BE2C (cell line): ENCODE results near the gene TPX2.
"Not testable (repeated sequence)": the region's sequence is repeated elsewhere in the genome, so short reads cannot be mapped to it uniquely, and the experiment has no call there.

Experiments
- DNase-seq: peaks from one replicate; pipeline ENCODE4 v3.0.0-alpha.2; 2020
- H3K27me3 ChIP-seq: fragments of 250-450 bp; sonication (Bioruptor Pico); 2 replicates; pipeline ENCODE4 v1.5.1; 2020; ENCODE audit warnings: mild to moderate bottlenecking
- H3K36me3 ChIP-seq: fragments of 250-450 bp; sonication (Bioruptor Pico); 2 replicates; pipeline ENCODE4 v1.5.1; 2020; ENCODE audit warnings: mild to moderate bottlenecking
- H3K4me1 ChIP-seq: fragments of 250-450 bp; sonication (Bioruptor Pico); 2 replicates; pipeline ENCODE4 v1.5.1; 2020
- H3K4me3 ChIP-seq: 2 replicates; pipeline ENCODE4 v1.5.1; 2011; ENCODE audit warnings: low read depth, low read length
- H3K9me3 ChIP-seq: fragments of 250-450 bp; sonication (Bioruptor Pico); 2 replicates; pipeline ENCODE4 v1.5.1; 2020
- CTCF ChIP-seq: IDR thresholded peaks from 2 replicates; pipeline ENCODE4 v1.5.1; 2012; ENCODE audit warnings: mild to moderate bottlenecking, low read depth, low read length

TPX2 gene

GRCh38 chr20:31811796-31812728, 73.0 kb downstream of the TPX2 start:
- DNase-seq: no peak
- Histone ChIP-seq H3K4me3 (no peak overlapping the region), H3K9me3 (no peaks in the 10 kb centered on the region), H3K4me1 (peaks cover 8% of the 10 kb centered on the region), H3K36me3 (peaks cover 3% of the 10 kb centered on the region; the same call in 1 of the 2 replicates), H3K27me3 (no peaks in the 10 kb centered on the region)
- TF ChIP-seq CTCF: no peak

- Histone ChIP-seq H3K27me3 (no peaks in the 10 kb centered on the region), H3K9me3 (no peaks in the 10 kb centered on the region), H3K4me3 (no peak overlapping the region), H3K4me1 (peaks cover 8% of the 10 kb centered on the region), H3K36me3 (0 out of 2 replicates have a peak, but pooled peaks cover 3% of the 10 kb centered on the region)
- no peak for TF ChIP-seq CTCF
- no peak for DNase-seq
Measured at GRCh38 chr20:31813611-31814010, 74.5 kb downstream of the TPX2 start.

DNA sequence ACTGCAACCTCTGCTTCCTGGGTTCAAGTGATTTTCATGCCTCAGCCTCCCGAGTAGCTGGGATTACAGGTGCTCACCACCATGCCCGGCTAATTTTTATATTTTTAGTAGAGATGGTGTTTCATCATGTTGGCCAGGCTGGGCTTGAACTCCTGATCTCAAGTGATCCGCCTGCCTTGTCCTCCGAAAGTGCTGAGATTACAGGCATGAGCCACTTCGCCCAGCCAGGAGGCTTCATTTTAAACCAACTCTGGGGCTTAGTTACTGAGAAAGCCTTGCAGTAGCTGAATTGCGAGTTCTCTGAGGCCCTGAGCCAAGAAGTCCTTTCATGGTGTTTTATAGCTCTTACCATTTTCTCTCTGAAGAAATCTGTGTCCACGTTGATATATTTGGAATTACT, 75.1 kb downstream of the TPX2 start:
- not testable (repeated sequence) for H3K4me3 ChIP-seq, H3K4me1 ChIP-seq, DNase-seq, H3K9me3 ChIP-seq, H3K27me3 ChIP-seq, H3K36me3 ChIP-seq

DNA sequence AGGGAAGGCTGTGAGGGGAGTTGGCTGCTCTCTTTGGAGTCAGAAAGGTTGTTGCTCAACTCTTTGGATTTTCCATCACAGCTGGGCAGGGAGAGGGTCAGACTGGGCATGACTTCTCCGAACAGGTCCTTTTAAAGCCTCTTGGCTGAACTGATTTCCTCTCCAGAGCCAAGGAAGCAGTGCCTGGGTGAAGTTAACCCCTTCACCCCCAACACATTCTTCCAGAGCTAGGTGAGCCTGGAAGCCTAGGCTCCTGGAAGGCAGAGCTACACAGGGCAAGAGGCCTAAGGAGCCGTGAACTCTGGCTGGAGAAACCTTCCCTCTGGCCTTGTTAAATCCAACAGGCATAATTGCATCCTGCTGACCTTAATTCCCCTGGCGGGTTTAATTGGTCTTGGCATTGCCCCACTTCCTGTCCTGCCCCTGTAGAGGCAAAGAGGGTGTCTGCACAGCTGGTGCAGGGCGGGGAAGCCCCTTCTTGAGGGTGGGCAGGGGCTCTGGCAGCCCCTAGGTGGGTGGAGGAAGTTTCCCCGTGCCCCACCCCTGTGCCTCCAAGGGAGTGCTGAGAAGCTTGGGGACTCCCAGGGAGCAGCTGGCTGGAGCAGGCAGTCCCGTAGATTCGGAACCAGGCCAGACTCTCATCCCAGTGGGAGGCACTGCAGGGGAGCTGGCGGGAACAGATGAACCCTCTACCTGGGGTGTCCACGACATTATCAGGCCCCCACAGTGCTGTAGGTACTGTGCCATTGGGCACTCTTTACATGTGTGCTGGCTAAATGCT, 76.5 kb downstream of the TPX2 start:
- Histone ChIP-seq H3K27me3 (no peaks in the 10 kb centered on the region), H3K9me3 (no peaks in the 10 kb centered on the region), H3K4me3 (no peak overlapping the region), H3K4me1 (peaks cover 8% of the 10 kb centered on the region), H3K36me3 (0 out of 2 replicates have a peak, but pooled peaks cover 3% of the 10 kb centered on the region)
- no peak for DNase-seq
- no peak for TF ChIP-seq CTCF

GRCh38 chr20:31816221-31816620, 77.1 kb downstream of the TPX2 start:
- Histone ChIP-seq H3K4me1 (peaks cover 8% of the 10 kb centered on the region), H3K4me3 (no peak overlapping the region), H3K9me3 (no peaks in the 10 kb centered on the region), H3K36me3 (0 out of 2 replicates have a peak, but pooled peaks cover 3% of the 10 kb centered on the region), H3K27me3 (no peaks in the 10 kb centered on the region)
- DNase-seq: no peak
- TF ChIP-seq CTCF: no peak

DNA sequence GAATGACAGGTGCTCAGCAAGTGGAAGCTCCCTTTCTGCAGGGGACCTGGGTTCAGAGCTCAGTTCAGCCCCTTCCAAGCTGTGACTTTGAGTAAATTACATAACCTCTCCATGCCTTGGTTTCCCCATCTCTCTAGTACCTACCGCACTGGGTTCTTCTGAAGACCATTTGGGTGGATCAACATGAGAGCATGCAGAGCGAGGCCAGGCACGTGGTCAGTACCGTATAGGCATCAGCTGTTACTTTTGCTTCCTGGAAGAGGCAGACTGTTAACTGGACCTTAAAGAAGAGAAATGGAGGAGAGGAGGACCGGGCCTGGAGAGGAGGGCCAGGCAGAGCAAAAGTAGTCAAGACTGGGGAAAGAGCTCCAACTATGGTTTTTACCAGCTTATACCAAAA, 78.4 kb downstream of the TPX2 start:
- no peak for DNase-seq
- Histone ChIP-seq H3K27me3 (no peaks in the 10 kb centered on the region), H3K9me3 (no peaks in the 10 kb centered on the region), H3K4me3 (no peak overlapping the region), H3K36me3 (no peaks in the 10 kb centered on the region), H3K4me1 (peaks cover 8% of the 10 kb centered on the region)
- TF ChIP-seq CTCF: no peak
